ENCODE results near the gene MOB3C.
A peak's percentile ranks its signal among the peaks of the same experiment; 100 is the strongest.

Gene MOB3C

DNA sequence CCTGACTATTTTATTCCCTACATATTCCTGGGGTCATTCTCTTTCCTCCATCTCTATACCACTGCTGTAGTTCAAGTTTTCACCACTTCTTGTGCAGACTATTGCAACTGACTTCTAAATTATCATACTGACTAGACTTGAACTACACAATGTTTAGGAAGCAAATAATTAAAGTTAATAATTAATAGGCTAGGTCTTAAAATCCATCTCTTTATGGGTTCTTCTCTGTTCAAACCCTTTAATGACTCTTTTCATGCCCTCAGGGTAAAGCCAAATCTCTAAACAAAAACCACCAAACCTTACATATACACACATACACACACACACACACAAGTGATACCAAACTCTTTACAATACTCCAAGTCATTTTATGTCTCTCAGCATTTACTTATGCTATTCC, 22.3 kb upstream of the MOB3C start:
- DNase-seq (ENCODE audit: low spot score) = no peak

DNA sequence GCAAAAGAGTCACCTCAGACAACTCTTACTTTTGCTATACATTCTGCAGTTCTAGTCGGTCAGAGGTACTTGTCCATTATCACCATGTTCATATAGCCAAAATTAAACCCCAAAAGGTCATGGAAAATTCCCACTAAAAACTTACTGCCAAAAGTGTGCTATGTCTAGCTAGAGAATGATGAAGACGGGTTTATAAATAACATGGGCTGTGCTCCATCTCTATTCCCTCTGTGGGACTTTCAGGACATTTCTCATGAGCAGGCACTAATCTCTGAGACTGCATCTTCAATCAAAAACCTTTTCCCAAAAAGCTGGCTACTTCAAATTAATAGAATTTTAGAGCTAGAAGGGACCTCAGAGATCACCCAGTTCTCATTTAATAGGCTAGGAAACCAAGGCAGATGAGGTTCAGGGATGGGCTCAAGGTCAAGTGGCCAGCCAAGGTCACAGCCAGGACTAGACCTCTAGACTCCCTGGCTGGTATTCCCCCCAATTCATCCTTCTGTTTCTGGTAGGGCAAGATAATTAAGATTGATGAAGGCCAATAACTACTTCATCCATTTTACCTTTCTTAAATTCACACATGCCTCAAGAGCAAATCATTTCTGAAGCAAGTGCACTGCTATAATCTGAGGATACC, 21.0 kb upstream of the MOB3C start:
- no peak for DNase-seq (ENCODE audit: low spot score)

DNA sequence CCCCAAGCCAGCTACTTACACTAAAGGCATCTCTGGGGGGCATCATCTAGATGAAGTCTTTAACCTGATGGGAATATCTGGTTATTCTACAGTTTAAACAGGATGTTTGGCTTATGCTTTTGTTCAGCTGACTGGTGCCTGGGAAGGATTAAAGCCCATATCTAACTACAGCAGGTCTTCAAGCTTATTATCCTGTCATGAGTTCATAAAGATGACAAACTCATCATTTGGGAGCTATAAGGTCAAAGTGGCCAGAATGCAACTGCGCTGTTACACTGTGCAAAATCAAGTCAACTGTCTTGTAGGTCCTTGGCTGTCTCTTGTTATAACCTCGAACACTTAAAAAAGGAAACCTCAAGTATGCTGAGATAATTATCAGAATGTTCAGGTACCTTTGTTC, 18.6 kb upstream of the MOB3C start:
- DNase-seq (ENCODE audit: low spot score) = no peak

DNA sequence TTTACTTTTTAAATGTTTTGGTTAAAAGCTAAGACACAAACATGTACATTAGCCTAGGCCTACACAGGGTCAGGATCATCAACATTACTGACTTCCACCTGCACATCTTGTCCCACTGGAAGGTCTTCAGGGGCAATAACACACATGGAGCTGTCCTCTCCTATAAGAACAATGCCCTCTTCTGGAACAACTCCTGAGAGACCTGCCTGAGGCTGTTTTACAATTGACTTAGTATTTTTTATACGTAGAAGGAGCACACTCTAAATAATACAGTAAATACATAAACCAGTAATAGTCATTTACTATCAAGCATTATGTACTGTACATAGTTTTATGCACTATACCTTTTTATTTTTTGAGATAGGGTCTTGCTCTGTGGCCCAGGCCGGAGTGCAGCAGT, 14.1 kb upstream of the MOB3C start:
- DNase-seq (ENCODE audit: low spot score) = no peak

DNA sequence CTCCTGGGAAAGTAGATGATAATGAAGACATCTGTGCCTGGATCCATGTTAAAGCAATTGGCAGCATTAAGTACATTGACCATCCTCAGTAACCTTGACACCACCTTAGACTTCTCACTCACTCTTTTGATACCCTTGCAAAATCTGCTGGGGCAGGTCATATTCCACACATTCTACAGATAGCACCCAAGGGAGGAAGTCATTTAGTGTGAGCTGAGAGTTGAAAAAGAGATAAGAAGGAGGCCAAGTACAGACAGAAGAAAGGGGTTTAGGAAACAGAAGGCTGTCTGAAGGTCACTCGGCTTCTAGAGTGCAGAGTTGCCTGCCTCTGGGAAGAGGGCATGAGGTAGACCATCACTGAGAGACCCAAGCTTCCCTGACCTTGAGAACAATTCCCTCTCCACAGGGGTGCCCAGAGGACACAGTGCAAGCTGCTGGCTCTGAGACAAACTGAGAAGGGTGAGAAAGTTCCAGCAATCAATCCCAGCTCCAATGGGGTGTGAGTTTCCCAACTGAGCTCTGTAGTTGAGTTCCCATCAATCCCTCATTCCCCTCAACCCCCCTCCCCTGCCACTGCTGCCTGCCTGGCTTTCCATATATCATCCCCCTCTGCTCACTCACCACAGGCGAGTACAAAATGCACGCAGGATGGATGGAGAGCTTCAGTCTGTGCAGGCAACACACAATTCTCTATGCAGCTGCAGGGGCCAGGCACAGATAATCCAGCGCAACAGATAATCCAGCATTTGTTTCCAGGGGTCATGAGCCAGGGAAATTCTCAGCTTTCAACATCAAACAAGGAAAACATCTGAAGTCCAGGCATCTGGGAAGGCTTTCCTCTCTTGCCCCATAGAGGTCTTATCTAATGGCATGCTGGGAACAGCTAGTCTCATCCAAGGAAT, 7.4 kb upstream of the MOB3C start:
- no peak for DNase-seq (ENCODE audit: low spot score)

DNA sequence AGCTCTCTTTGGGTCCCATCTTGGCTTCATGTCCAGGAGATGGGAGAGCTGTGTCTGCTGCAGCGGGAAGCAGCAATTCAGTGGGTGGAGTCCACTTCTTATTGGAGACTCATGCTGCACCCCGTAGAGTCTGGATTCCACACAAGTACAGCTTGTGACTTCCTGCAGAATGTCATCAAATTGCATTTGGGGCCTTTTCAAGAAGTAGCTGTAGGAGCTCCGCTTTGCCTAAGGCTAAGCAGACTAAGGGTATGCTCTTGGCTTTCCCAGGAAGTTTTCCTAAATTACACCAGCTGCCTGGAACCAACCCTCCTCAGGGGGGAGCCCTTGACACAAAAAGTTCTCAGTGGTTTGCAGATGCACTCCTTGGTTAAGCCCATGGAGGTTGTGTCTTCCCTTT, 5.7 kb upstream of the MOB3C start:
- peak; percentile 27 for DNase-seq (ENCODE audit: low spot score)

DNA sequence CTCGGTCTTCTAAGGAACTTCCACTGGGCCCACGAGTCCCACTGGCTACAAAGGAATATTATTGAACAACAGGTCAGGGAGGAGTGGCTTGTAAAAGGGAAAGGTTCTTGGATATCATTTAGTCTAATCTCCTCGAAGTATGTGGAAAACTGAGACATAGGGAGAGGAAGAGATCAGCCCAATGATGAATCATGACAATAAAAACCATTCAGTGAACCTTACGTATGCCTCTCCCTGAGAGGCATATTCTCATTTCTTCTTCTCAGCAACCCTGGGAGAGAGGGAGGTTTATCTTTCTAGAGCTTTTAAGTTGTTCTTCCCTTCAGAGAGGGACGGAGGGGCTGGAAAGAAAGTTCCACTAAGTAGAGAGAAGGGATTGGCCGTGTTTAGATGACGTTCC, 5.3 kb upstream of the MOB3C start:
- no peak for DNase-seq (ENCODE audit: low spot score)

DNA sequence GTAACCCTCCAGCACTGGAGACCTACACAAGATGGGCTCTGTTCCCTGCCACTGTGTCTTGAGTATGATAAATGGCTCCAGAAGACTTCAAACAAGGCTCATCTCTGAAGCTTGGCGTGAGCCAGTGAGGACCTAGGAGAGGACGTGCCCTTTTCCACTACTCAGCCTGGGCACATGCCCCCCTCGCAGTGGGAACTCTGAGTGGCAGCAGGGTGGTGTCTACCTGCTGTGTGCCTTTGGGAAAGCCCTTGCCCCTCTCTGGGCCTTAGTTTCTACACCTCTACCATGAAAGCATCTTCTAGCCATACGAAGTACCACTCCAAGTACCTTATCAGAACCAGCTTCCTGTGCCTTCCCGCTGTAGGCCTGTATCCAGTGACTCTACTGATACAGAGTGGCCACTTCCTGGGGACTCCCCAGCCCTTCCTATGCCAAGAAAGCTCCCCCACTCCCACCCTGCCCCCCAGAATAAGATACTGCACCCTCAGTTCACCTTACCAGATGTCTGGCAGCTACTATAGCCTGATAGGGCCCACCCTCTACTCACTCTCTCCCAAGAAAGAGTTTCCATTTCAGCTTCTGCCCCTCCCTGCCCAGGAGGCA, 3.1 kb upstream of the MOB3C start:
- DNase-seq (ENCODE audit: low spot score) = no peak

DNA sequence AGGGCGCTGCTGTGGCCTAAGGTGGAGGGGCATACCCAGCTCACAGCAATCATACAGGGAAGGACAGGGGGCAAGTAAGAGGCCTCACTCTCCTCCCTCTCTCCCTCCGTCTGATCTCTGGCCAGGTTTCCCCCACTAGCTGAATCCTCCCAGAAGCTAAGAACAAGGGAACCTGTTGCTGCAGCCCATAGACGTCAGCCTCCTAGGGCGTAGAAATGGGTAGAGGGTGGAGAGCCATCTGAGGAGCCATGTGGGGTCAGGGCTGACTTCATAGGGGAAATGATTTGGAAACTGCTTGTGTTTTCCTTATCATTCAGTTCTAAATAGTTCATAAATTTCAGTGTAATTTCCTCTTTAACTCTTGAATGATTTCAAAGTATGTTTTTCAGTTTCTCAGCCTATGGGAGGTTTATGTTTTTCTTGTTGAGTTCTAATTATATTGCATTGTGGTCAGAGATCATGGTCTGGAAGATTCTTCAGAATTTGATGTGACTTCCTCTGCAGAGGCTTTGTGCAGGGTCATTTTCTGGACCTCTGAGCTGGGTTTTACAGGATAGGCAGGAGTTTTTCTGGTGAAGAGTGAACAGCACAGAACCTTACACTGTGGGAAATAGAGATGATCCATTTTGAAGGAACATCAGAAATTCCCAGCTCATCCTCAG, 2.3 kb upstream of the MOB3C start:
- DNase-seq (ENCODE audit: low spot score) = no peak

DNA sequence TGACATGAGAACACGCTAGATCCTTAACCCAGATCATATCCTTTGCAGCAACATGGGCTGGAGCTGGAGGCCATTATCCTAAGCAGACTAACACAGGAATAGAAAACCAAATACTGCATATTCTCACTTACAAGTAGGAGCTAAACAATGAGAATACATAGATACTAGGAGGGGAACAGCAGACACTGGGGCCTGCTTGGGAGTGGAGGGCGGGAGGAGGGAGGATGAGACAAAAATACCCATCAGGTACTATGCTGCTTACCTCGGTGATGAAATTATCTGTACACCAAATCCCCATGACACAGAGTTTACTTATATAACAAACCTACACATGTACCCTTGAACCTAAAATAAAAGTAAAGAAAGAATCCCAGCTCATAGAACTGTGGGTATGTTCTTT, 1.2 kb upstream of the MOB3C start:
- DNase-seq (ENCODE audit: low spot score) = no peak

DNA sequence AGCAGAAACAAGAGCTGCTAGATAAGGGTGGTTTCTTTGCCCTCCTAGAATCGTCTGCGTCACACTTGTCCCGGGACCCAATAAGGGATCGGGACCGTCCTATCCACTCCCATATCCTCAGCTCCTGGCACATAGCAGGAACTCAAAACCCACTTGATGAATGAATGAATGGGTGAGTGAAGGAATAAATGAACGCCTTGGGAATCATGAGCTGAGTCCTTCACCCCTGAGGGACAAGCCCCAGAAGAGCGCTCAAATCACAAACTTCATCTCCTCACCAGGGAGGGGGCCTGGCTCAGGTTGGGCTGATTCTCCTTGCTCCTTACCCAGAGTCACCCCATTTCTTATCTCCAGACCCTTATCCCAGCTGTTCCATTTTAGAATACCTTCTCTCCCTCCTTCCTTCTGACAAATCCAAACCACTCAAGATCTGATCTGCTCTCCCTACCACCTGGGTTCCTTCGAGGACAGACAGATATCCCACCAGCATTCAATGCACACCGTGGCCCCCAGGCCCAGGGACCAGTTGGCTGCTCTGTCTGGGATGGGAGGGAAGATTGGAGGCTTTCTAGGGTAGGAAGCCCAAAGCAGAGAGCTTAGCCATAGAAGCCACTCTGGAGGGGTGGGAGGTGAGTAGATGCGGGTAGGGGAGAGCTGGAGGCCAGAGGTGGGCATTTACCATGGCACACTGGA, 643 bp upstream of the MOB3C start:
- DNase-seq (ENCODE audit: low spot score) = no peak

DNA sequence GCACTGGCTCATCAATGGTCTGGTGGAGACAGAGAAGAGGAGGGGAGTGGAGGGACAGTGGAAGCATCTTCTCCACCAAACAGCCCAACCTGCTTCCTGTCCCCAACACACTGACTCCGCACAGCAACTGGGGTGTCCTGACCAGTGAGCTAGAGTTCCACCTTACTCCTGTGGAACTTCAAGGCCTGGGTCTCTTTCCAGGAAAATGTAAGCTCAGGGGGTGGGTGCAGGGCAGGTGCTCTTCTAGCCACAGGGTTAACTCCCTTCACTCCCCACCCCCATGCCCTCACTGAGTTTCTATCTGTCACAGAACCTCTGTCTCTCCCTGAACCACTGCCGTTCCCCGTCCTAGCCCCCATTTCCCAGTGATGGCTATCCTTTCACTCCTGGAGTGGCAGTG, 876 bp downstream of the MOB3C start:
- no peak for DNase-seq (ENCODE audit: low spot score)

DNA sequence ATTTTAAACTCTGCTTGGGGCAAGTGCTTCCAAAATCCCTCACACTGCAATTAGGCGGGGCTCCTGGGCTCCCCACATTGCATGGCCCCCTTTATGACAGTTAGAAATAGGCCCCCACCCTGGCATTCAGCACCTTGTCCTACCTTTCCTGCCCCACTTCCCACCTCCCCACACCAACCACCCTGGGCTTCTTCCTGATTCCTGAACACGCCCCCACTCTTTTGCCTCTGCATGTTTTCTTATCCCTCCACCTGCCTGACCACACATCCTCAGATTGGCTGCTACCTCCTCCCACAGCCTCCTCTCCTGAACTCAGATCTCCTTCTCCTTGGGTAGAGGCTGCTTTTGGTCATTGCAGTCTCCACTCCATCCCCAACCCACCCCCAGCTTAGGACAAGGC, 1.5 kb downstream of the MOB3C start:
- no peak for DNase-seq (ENCODE audit: low spot score)

DNA sequence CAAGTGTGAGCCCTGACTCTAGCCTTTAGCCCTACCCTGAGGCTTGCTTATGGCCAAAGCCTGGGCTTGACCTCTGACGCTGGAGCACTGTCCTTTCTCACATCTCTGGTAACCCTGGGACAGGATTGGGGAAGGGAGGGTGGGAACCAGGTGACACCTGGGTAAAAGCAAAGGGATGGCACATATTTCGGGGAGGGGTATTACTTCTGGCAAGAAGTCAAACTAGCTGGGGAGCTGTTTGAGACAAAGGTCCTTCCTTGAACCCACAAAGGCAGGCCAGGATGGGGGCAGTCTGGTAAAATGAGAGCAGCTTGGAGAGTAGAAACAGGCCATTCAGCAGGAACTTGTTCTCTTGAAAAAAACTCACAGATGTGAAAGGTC, 2.0 kb downstream of the MOB3C start:
- DNase-seq (ENCODE audit: low spot score) = no peak

DNA sequence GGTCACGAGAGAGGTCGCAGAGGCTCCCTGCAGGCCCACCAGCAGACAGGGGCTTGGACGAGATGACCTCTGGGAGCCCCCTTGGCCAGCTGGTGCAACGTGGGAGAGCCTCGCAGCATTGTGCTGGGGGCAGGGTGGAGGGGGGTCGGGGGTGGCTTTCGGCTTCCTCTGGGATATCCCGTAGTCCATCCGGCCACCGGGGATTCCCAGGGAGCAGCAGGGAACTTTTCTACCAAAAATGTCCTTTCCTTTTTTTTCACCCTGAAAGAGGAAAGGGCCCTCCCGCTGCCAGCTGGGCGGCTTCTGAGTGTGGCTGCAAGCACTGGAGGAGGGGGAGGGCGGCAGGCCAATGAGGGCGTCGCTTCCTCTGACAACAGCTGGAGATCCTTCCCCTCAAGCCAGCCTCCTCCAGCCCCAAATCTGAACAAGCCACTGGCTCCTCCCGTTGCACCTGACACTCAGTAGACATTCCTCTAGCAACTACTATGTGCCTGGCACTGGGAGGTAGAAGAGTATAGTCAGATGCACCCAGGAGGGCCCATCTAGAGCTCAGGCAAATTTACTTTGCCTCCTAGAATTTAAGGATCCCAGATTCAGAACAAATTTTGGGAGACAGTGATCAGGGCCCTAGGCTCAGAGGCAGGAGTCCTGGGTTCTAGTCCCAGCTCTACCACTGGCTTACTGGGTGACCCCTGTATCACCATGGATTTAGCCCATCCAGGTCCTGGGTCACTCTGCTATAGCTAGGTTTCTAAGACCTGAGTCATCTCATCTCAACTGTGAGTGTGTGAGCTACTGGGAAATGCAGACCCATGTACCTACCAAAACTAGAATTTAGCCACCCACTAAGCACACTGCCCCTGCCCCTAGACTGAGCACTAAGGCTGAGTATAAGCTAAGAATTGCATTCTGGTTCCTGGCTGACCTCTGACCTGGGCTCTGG, 2.7 kb downstream of the MOB3C start:
- DNase-seq (ENCODE audit: low spot score) = peak; percentile 30

DNA sequence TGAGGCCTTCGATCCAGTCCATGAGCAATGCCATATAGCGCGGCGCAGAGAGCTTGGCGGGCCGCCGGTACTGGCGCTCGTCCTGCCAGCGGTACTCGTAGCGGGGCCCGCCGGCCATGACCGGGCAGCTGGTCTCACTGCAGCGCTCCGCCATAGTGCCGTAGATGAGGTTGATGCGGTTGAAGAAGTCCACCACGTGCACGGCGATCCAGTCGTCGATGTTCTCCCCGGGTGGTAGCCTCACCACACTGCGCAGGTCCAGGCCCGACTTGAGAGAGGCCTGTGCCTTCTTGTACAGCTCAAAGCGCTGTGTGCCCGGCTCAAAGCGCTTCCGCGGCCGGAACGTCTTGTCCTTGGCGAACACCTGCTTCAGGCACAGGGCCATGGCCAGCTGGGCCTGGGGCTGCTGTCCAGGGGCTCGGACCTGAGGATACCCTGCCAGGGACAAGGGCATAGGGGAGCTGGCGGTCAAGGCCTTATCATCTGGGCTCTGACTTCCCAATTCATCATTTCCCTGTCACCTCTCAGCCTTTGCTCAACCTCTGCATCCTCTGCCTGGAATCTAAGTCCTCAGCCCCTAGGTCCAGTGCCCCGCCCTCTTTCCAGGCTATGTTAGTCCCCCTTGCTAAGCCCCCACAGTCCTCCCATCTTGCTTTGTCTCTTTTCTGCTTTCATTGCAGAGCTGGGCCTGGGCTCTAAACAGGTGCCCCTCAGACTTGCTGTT, 3.5 kb downstream of the MOB3C start:
- no peak for DNase-seq (ENCODE audit: low spot score)

DNA sequence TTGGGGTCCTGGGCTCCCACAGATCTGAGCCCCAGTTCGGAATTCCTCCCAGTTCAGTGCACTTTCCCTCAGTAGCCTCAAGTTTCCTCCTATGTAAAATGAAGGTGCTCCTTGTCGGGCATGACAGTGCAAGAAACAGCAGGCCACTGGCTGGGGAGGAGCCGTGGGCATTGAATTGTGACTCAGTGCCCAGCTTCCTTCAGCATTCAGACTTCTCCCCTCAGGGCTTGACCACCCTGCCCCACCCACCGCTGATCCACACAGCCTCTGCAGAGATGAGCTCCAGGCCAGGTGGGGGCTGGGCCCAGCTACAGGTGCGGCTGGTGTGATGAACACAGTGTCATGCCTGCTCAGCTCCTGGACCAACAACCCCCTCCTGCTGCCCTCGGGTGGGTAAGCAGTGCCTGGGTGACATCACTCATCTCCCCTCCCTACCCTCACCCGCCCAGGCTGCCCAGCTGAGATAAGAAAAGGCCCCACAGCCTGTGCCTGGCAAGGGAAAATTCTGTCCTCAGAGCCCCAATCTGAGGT, 4.9 kb downstream of the MOB3C start:
- DNase-seq (ENCODE audit: low spot score) = no peak

DNA sequence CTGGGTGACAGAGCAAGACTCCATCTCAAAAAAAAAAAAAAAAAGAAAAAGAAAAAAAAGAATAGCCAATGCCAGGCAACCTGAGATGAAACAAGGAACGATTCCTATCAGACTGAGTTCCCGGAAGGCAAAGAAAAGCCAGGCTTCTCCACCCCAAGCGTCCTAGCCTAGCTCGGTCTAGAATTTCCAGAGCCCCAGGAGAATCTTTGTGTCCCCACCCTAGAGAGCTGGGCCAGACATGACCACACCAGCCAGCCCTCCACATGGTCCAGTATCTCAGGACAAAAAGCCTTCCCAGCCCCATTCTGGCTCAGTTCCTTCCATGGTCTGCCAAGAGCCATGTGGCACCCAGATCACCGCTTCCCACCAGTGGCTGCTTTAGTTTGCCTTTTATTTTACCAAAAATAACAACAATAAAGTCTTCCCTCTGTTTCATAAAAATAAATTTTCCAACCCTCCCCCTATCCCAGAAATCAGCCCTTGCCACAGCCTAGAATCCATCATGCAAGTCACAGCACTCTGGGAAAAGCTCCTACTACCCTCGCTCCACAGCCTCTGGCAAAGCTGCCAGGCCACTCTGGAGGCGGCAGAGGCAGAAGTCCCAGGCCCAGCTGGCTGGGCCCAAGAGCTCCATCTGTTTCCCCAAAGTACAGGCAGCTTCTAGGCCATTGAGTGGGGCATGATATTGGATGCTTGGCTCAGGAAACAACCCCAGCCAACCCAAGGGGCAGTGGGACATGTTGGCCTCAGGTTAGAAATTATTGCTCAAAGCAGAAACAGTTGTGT, 9.1 kb downstream of the MOB3C start:
- no peak for DNase-seq (ENCODE audit: low spot score)

DNA sequence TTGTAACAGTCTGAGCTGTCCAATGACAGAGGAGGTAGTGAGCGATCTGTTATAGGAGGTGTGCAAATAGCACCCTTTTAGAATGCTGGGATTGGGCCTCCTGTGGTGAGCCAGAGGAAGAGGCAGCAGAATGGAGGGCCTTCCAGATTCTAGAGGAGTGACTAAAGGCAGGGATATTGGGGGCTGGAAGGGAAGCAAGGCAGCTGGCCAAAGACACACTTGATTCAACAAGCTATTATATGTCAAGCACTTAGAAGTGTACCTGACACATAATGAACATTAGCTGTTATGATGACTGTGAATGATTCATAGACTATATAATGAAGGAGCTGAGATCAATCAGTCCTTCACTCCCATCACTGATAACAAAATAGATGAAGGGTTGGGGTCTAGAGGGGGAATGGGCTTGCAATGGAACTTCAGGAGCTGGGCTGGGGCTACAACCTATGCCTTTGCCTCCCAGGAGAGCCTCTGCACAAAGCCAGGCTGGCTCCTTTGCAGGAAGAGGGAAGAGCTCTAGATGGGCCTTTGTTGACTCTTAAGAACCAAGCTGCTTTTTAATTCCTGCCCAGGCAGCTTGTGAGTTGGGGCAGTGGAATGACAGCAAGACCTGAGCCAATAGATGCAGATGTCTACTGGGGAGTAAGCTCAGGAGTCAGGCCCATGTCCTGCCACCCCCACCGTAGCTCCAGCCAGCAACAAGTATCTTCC, 10.2 kb downstream of the MOB3C start:
- no peak for DNase-seq (ENCODE audit: low spot score)

All from NAMALWA (cell line).